Midbrain (tissue), 1 donor: ENCODE measurements around the gene MRPL22.
"Not testable (repeated sequence)": the region's sequence is repeated elsewhere in the genome, so short reads cannot be mapped to it uniquely, and the experiment has no call there.

Experiments used
- DNase-seq: peaks from one replicate; lab custom pipeline; 2025; lab: John Stamatoyannopoulos, UW

Gene MRPL22

DNA sequence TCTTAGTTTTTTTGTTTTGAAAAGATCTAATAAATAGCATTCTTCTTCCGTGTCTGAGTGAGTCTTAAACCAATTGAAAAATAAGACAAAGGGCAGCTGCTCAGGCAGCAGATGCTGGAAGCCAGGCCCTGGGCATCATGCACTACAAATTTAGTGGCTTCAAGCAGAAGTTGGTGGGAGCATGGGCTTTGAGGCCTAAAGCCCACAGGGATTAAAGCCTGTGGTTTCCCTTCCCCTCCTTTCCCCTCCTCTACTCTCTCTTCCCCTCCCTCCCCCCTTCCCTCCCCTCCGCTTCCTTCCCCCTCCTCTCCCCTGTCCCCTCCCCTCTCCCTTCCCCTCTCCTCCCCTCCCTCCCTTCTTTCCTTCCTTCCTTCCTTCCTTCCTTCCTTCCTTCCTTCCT lies 52.6 kb downstream of the MRPL22 start:
- no peak for DNase-seq

- peak; percentile 0 for DNase-seq
Observed at GRCh38 chr5:154995679-154996078, 54.8 kb downstream of the MRPL22 start.

DNA sequence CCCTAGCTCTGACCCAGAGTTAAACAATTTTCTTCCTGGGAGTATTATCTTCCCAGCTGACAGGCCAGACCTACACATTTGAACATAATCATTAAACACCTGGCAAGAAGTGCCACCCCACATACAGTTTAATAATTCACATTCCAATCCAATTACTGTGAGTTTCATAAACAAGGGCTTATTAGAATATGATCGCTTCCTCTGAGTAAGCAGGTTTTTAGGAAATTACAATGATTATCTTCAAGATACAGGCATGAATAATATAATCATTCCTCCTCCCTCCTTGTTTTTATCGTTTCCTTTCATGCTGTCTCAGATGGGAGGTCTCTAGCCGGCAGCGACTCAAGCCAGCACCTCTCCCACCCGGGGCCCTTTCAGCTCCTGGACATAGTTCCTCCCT lies 56.9 kb downstream of the MRPL22 start:
- no peak for DNase-seq

DNA sequence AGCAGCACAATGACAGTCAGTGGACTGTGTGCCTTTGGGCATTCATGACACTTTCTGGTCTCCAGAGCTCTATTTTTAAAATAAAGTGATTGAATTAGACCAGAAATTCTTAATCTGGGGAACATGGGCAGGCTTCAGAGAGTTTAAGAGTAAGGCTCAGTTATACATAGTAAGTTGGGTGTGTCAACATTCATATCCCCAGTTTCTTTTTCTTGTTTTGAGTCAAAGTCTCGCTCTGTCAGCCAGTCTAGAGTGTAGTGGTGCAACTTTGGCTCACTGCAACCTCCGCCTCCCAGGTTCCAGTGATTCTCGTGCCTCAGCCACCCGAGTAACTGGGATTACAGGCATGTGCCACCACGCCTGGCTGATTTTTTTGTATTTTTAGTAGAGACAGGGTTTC lies 59.0 kb downstream of the MRPL22 start:
- DNase-seq, result no peak

GRCh38 chr5:155001523-155001922 lies 60.6 kb downstream of the MRPL22 start:
- DNase-seq, result no peak

DNA sequence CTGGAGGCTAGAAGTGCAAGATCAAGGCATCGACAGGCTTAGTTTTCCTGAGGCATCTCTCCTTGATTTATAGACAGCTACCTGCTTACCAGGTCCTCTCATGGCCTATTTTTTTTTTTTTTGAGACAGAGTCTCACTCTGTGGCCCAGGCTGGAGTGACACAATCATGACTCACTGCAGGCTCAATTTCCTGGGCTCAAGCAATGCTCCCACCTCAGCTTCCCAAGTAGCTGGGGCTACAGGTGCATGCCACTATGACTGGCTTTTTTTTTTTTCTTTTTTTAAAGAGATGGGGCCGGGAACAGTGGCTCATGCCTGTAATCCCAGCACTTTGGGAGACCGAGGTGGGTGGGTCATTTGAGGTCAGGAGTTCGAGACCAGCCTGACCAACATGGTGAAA lies 61.8 kb downstream of the MRPL22 start:
- not testable (repeated sequence) for DNase-seq

GRCh38 chr5:155004138-155004744 lies 63.4 kb downstream of the MRPL22 start:
- DNase-seq, result peak; percentile 3

GRCh38 chr5:155006265-155006664 lies 65.4 kb downstream of the MRPL22 start:
- DNase-seq, result not testable (repeated sequence)

DNA sequence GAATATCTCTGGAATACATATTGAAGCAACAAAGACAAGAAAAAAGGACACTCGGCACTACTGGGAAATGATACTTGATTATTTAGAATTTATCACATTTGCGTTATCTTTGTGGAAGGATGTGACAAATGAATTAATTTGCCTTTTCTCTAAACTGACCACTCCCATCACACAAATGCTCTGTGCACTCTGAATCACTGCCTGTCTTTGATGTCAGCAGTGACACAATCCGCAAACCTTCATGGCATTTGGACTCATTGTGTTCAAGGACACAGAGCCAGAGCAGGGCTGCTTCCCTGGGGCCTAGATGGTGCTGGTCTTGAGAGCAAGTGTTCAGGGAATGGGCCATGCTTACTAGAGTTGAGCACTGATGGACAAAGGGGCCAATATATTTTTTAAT lies 67.8 kb downstream of the MRPL22 start:
- no peak for DNase-seq

GRCh38 chr5:155010881-155011280 lies 70.0 kb downstream of the MRPL22 start:
- no peak for DNase-seq

- DNase-seq, result no peak
Observed at GRCh38 chr5:155013526-155013925, 72.7 kb downstream of the MRPL22 start, which contains the start of gene KIF4B. Gene KIF4B (plus strand): TSS chr5:155013755. CDS start chr5:155013860, 105 bp downstream.

- no peak for DNase-seq
Observed at GRCh38 chr5:155015239-155015638, 74.4 kb downstream of the MRPL22 start.

DNA sequence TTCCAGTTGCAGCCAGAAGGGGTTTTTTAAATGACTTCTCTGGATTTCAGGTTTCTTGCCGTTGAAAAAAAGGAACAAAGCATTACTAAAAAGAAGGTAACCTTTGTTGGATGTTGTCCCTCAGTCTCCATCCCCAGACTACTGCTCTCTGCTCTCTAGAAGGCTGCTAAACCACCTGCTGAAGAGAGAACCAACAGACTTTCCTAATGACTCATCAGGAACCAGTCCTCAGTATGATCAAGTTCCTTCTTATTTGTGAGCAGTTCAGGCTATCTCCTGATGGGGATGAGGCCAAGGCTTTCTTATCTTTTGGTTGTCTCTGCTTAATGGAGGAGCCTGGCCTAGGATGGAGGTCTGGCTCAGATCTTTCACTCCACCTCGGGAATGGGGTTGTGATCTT lies 76.7 kb downstream of the MRPL22 start:
- DNase-seq, result no peak
